Liver (tissue), 9 donors: Measurements from ENCODE around the gene SCARB1. TPM values are rescaled to one million over a fixed set of nuclear protein-coding genes. Genes with fewer than 3 reads are reported as not detected.

Experiments
- DNase-seq: peaks from one replicate; pipeline ENCODE4 v3.0.0-alpha.2; 2017; ENCODE audit warnings: low spot score
- H3K27ac ChIP-seq, 2 donors: one replicate each; pipeline ENCODE4 v1.7.0; 2013; ENCODE audit warnings: inconsistent platforms in 2 of 2, low read length in 2 of 2, control low read depth in 1 of 2, low read depth in 1 of 2, mild to moderate bottlenecking in 1 of 2
- H3K27me3 ChIP-seq, 4 donors: one replicate each; pipeline versions ENCODE4 v1.6.1 to v1.7.0; 2013; ENCODE audit warnings: low read length in 3 of 4, inconsistent platforms in 1 of 4, mild to moderate bottlenecking in 1 of 4, moderate library complexity in 1 of 4; ENCODE audit not compliant: control insufficient read depth in 4 of 4, insufficient read depth in 4 of 4
- H3K36me3 ChIP-seq, 4 donors: one replicate each; pipeline versions ENCODE4 v1.6.1 to v1.7.0; 2013; ENCODE audit warnings: low read length in 3 of 4, mild to moderate bottlenecking in 3 of 4, low read depth in 1 of 4, moderate library complexity in 1 of 4; ENCODE audit not compliant: control insufficient read depth in 4 of 4, insufficient read depth in 3 of 4
- H3K4me1 ChIP-seq, 4 donors: one replicate each; pipeline versions ENCODE4 v1.6.1 to v1.7.0; 2013; ENCODE audit warnings: low read length in 3 of 4, mild to moderate bottlenecking in 3 of 4, moderate library complexity in 1 of 4; ENCODE audit not compliant: control insufficient read depth in 4 of 4, insufficient read depth in 4 of 4
- H3K4me3 ChIP-seq, 3 donors: one replicate each; pipeline versions ENCODE4 v1.6.1 to v1.7.0; 2013; ENCODE audit warnings: low read length in 3 of 3, control low read depth in 1 of 3, low read depth in 1 of 3, mild to moderate bottlenecking in 1 of 3
- H3K9ac ChIP-seq, 2 donors: one replicate each; pipeline ENCODE4 v1.7.0; 2013; ENCODE audit warnings: low read length in 2 of 2, mild to moderate bottlenecking in 2 of 2, moderate library complexity in 2 of 2, control low read depth in 1 of 2, low read depth in 1 of 2
- H3K9me3 ChIP-seq, 4 donors: one replicate each; pipeline versions ENCODE4 v1.6.1 to v1.7.0; 2013; ENCODE audit warnings: low read length in 3 of 4; ENCODE audit not compliant: control insufficient read depth in 4 of 4
- ATF3 ChIP-seq: IDR thresholded peaks from 2 replicates; pipeline ENCODE4 v1.6.1; 2016; ENCODE audit warnings: antibody characterized with exemption
- EGR1 ChIP-seq, 2 donors: IDR thresholded peaks; 2 replicates each; pipeline ENCODE4 v1.6.1; 2016 to 2018; ENCODE audit warnings: antibody characterized with exemption in 2 of 2, low read depth in 2 of 2
- FOXA1 ChIP-seq: IDR thresholded peaks from 2 replicates; pipeline ENCODE4 v1.6.1; 2016; ENCODE audit warnings: antibody characterized with exemption
- FOXA2 ChIP-seq: IDR thresholded peaks from 2 replicates; pipeline ENCODE4 v1.6.1; 2016; ENCODE audit warnings: antibody characterized with exemption
- GABPA ChIP-seq, 2 donors: IDR thresholded peaks in 1 of 2; conservative IDR thresholded peaks in 1 of 2; 2 replicates each; pipeline ENCODE4 v1.6.1; 2016; ENCODE audit warnings: antibody characterized with exemption in 2 of 2, mild to moderate bottlenecking in 1 of 2, moderate library complexity in 1 of 2
- HNF4A ChIP-seq, 2 donors: conservative IDR thresholded peaks; 2 replicates each; pipeline ENCODE4 v1.6.1; 2016; ENCODE audit warnings: antibody characterized with exemption in 2 of 2, mild to moderate bottlenecking in 2 of 2
- MAX ChIP-seq: IDR thresholded peaks from 2 replicates; pipeline ENCODE4 v1.6.1; 2016; ENCODE audit warnings: antibody characterized with exemption
- NR2F2 ChIP-seq: IDR thresholded peaks from 2 replicates; pipeline ENCODE4 v1.6.1; 2016; ENCODE audit warnings: antibody characterized with exemption
- RAD21 ChIP-seq, 2 donors: IDR thresholded peaks; 2 replicates each; pipeline ENCODE4 v1.6.1; 2016; ENCODE audit warnings: antibody characterized with exemption in 2 of 2, mild to moderate bottlenecking in 2 of 2
- REST ChIP-seq: IDR thresholded peaks from 2 replicates; pipeline ENCODE4 v1.6.1; 2016; ENCODE audit warnings: antibody characterized with exemption, mild to moderate bottlenecking
- RXRA ChIP-seq, 2 donors: IDR thresholded peaks; 2 replicates each; pipeline ENCODE4 v1.6.1; 2017 to 2018; ENCODE audit warnings: antibody characterized with exemption in 2 of 2, mild to moderate bottlenecking in 1 of 2
- SP1 ChIP-seq: IDR thresholded peaks from 2 replicates; pipeline ENCODE4 v1.6.1; 2018; ENCODE audit warnings: antibody characterized with exemption, mild to moderate bottlenecking
- TAF1 ChIP-seq: conservative IDR thresholded peaks from 2 replicates; pipeline ENCODE4 v1.6.1; 2016; ENCODE audit warnings: antibody characterized with exemption, mild to moderate bottlenecking
- YY1 ChIP-seq: IDR thresholded peaks from 2 replicates; pipeline ENCODE4 v1.6.1; 2016; ENCODE audit warnings: antibody characterized with exemption, mild to moderate bottlenecking
- ZBTB33 ChIP-seq: IDR thresholded peaks from 2 replicates; pipeline ENCODE4 v1.6.1; 2016; ENCODE audit warnings: antibody characterized with exemption
- WGBS: extraction: QIAGEN DNeasy Blood & Tissue Kit; methylation state at CpG from one replicate; pipeline ENCODE4 v1.1.7; 2013; 5-methylcytosine and 5-hydroxymethylcytosine counted together
- polyA plus RNA-seq, 2 donors: library from polyadenylated mRNA; stranded (reverse) in 1 of 2; unstranded in 1 of 2; fragments of 200-250 nt in 1 of 2; fragments of >200 nt in 1 of 2; fragmentation: Nextera tagmentation in 1 of 2; extraction: Ambion mirVana in 1 of 2; gene quantifications; one replicate each; pipeline versions ENCODE4 v1.2.1 to v1.2.3, GENCODE V29; 2013 to 2015
- total RNA-seq, 2 donors: library from RNA; depleted of rRNA; stranded (reverse); fragments of >200 nt; gene quantifications; one replicate each; pipeline ENCODE4 v1.2.3, GENCODE V29; 2014
- TF ChIP-seq, protein P1 (sequence below): fragments of 150-350 bp; IDR thresholded peaks from 2 replicates; pipeline ENCODE4 v1.5.1; 2017; ENCODE audit warnings: improper control_type of control experiment, low read depth, low read length; ENCODE audit not compliant: missing input control
- donor health status: healthy.
- donor health status: healthy.
- donor health status: healthy.
- donor health status: healthy.
- donor health status: healthy.

Gene SCARB1
- total and polyA plus RNA-seq, 4 donors, result 85.3 to 289 (median 141) TPM

DNA sequence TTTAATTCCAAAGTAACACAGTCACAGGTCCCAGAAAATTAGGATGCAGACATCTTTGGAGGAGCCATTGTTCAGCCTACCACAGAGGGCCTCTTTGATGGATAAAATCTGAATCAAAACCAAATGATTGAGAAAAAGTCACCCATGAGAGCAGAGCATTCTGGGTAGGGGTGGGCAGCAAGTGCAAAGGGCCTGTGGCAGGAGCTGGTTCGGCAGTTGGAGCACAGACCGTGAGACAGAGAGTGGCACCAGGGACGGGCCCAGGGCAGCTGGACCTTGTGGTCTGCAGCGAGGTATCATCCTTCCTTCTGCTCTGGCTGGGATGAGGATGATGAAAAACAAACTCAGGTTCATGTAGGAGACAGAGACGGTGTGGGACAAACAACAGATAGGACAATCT lies 32.8 kb upstream of the SCARB1 start (continued):
- TF ChIP-seq ZBTB33 (no peak), RAD21 (IDR thresholded peaks at IDR 0.05) (no peak), FOXA1 (no peak)

GRCh38 chr12:124893792-124894516 lies 30.3 kb upstream of the SCARB1 start:
- Histone ChIP-seq H3K9ac (no peak overlapping the region), H3K4me3 (no peak overlapping the region), H3K9me3 (no peaks in the 10 kb centered on the region), H3K27ac (no peak overlapping the region), H3K36me3 (no peaks in the 10 kb centered on the region), H3K27me3 (no peaks in the 10 kb centered on the region), H3K4me1 (peaks cover 3 to 18% (median 12%) of the 10 kb centered on the region in 4 donors)
- no peak for DNase-seq
- 96% methylated on average over 9 of the region's 9 CpGs for WGBS
- TF ChIP-seq FOXA2 (no peak), NR2F2 (no peak), TAF1 (no peak), RXRA (IDR thresholded peaks at IDR 0.05) (no peak), HNF4A (conservative IDR thresholded peaks at IDR 0.05) (no peak), GABPA (IDR thresholded peaks at IDR 0.05 in 1 of 2, conservative IDR thresholded peaks at IDR 0.05 in 1 of 2) (no peak), REST (no peak), ATF3 (no peak), SP1 (no peak), RAD21 (IDR thresholded peaks at IDR 0.05) (no peak), MAX (no peak), EGR1 (IDR thresholded peaks at IDR 0.05; ENCODE audit: low read depth in 2 of 2) (no peak), YY1 (no peak)
- TF ChIP-seq, protein P1, sequence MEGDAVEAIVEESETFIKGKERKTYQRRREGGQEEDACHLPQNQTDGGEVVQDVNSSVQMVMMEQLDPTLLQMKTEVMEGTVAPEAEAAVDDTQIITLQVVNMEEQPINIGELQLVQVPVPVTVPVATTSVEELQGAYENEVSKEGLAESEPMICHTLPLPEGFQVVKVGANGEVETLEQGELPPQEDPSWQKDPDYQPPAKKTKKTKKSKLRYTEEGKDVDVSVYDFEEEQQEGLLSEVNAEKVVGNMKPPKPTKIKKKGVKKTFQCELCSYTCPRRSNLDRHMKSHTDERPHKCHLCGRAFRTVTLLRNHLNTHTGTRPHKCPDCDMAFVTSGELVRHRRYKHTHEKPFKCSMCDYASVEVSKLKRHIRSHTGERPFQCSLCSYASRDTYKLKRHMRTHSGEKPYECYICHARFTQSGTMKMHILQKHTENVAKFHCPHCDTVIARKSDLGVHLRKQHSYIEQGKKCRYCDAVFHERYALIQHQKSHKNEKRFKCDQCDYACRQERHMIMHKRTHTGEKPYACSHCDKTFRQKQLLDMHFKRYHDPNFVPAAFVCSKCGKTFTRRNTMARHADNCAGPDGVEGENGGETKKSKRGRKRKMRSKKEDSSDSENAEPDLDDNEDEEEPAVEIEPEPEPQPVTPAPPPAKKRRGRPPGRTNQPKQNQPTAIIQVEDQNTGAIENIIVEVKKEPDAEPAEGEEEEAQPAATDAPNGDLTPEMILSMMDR, result no peak
